ENCODE results near the gene CDON.

Gene CDON

DNA sequence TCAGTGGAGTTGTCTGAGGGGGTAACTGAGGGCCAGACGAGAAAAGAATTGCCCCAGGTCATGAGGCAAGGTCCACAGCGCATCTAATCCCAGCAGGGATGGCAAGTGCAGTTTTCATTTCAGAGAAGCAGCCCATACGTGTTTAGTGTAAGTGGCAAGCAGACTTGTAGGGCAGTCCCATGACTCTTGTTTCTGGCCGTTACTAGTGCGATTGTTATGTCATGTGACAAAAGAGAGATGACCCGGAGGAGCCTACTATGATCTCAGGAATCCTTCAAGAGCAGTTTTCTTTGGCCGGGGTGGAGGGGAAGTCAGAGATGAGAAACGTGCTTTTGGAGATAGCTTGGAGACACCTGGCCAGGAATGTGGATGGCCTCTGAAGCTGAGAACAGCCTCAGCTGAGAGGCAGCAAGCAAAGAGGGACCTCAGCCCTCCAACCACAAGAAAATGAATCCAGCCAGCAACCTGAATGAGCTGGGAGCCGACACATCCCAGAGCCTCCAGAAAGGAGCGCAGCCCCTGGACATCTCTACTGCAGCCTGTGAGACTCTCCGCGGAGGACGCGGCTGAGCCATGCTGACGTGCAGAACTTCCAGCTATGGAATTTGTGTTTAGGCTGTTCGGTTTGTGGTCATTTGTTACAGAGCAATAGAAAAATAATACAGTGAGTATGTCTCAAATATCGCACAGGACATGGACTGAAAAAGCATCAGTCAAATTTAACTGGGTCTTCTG, 44.1 kb upstream of the CDON start:
- Histone ChIP-seq H3K4me2 (ENCODE audit: low read length) (no peak overlapping the region), H3K9me2 (replicated peaks; ENCODE audit: control insufficient read depth, low read length) (no peaks in the 10 kb centered on the region), H3K27ac (ENCODE audit: low read depth, low read length) (no peak overlapping the region), H3K4me3 (ENCODE audit: low read length) (no peak overlapping the region), H3F3A (ENCODE audit: control insufficient read depth, insufficient read depth) (no peaks in the 10 kb centered on the region), H3K36me3 (ENCODE audit: control insufficient read depth, low read length) (no peaks in the 10 kb centered on the region), H3K79me2 (ENCODE audit: control insufficient read depth, low read length) (no peaks in the 10 kb centered on the region), H4K20me1 (ENCODE audit: control insufficient read depth, insufficient read depth, low read depth, low read length) (no peaks in the 10 kb centered on the region), H3K4me1 (ENCODE audit: control insufficient read depth, low read length) (no peaks in the 10 kb centered on the region), H3K27me3 (ENCODE audit: control insufficient read depth, low read length) (no peaks in the 10 kb centered on the region), H3K9me3 (ENCODE audit: control insufficient read depth, insufficient read depth, low read length) (no peaks in the 10 kb centered on the region)
- TF ChIP-seq, protein P1, sequence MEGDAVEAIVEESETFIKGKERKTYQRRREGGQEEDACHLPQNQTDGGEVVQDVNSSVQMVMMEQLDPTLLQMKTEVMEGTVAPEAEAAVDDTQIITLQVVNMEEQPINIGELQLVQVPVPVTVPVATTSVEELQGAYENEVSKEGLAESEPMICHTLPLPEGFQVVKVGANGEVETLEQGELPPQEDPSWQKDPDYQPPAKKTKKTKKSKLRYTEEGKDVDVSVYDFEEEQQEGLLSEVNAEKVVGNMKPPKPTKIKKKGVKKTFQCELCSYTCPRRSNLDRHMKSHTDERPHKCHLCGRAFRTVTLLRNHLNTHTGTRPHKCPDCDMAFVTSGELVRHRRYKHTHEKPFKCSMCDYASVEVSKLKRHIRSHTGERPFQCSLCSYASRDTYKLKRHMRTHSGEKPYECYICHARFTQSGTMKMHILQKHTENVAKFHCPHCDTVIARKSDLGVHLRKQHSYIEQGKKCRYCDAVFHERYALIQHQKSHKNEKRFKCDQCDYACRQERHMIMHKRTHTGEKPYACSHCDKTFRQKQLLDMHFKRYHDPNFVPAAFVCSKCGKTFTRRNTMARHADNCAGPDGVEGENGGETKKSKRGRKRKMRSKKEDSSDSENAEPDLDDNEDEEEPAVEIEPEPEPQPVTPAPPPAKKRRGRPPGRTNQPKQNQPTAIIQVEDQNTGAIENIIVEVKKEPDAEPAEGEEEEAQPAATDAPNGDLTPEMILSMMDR (IDR thresholded peaks at IDR 0.05; ENCODE audit: low read depth, low read length, poor library complexity, severe bottlenecking) = no peak
- no peak for TF ChIP-seq EZH2phosphoT487 (IDR thresholded peaks at IDR 0.05; ENCODE audit: borderline replicate concordance, low read length)

GRCh38 chr11:126105748-126106080, 43.0 kb upstream of the CDON start:
- H3K4me1 ChIP-seq (ENCODE audit: control insufficient read depth, low read length) = no peaks in the 10 kb centered on the region
- no peak for TF ChIP-seq EZH2phosphoT487 (IDR thresholded peaks at IDR 0.05; ENCODE audit: borderline replicate concordance, low read length)
- TF ChIP-seq, protein P1 (IDR thresholded peaks at IDR 0.05; ENCODE audit: low read depth, low read length, poor library complexity, severe bottlenecking) = no peak

DNA sequence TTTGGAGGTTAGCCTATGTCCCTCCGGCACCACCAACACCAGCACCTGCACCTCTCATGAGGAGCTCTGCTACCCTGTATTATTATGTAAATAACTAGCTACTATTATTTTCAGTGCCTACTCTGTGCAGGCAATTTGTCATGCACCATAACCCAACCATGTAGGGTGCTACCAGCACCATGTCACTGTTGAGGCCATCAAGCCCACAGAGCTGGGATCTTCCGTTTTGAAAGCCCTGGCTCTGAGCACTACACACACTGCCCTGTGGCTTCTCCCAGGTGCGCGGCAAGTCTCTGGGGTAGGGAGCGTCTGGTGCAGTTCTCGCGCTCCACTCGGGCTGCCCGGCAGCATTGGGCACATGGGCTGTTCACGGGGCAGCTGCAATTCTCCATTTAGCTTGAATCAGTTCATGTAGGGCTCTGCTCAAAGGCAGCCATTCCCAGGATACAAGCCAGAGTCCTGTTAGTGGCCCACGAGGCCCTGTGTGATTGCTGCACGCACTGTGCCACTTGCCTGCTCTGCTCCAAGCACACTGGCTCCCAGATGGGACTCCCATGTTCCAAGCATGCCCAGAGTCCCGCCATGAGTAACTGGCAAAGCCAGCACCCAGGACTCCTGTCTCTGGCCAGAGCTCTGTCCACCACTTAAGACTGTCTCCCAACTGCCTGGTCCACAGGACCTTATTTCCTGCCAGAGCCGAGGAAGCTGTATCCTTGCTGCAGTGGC, 42.5 kb upstream of the CDON start:
- Histone ChIP-seq H3K9me3 (ENCODE audit: control insufficient read depth, insufficient read depth, low read length) (no peaks in the 10 kb centered on the region), H3K4me3 (ENCODE audit: low read length) (no peak overlapping the region), H3K4me2 (ENCODE audit: low read length) (no peak overlapping the region), H3K27me3 (ENCODE audit: control insufficient read depth, low read length) (no peaks in the 10 kb centered on the region), H3K36me3 (ENCODE audit: control insufficient read depth, low read length) (no peaks in the 10 kb centered on the region), H3F3A (ENCODE audit: control insufficient read depth, insufficient read depth) (no peaks in the 10 kb centered on the region), H3K9me2 (replicated peaks; ENCODE audit: control insufficient read depth, low read length) (no peaks in the 10 kb centered on the region), H3K4me1 (ENCODE audit: control insufficient read depth, low read length) (no peaks in the 10 kb centered on the region), H3K79me2 (ENCODE audit: control insufficient read depth, low read length) (no peaks in the 10 kb centered on the region), H3K27ac (ENCODE audit: low read depth, low read length) (no peak overlapping the region), H4K20me1 (ENCODE audit: control insufficient read depth, insufficient read depth, low read depth, low read length) (no peaks in the 10 kb centered on the region)
- TF ChIP-seq, protein P1 (IDR thresholded peaks at IDR 0.05; ENCODE audit: low read depth, low read length, poor library complexity, severe bottlenecking) = no peak
- no peak for TF ChIP-seq EZH2phosphoT487 (IDR thresholded peaks at IDR 0.05; ENCODE audit: borderline replicate concordance, low read length)

More at GRCh38 chr11:126105748-126106080, 43.0 kb upstream of the CDON start:
- H3K9me3 ChIP-seq (ENCODE audit: control insufficient read depth, insufficient read depth, low read length) = no peaks in the 10 kb centered on the region
- no peaks in the 10 kb centered on the region for H3K79me2 ChIP-seq (ENCODE audit: control insufficient read depth, low read length)
- H3K9me2 ChIP-seq (replicated peaks; ENCODE audit: control insufficient read depth, low read length) = no peaks in the 10 kb centered on the region
- H4K20me1 ChIP-seq (ENCODE audit: control insufficient read depth, insufficient read depth, low read depth, low read length) = no peaks in the 10 kb centered on the region
- no peak overlapping the region for H3K4me2 ChIP-seq (ENCODE audit: low read length)
- no peaks in the 10 kb centered on the region for H3K36me3 ChIP-seq (ENCODE audit: control insufficient read depth, low read length)
- H3K27ac ChIP-seq (ENCODE audit: low read depth, low read length) = no peak overlapping the region
- H3K27me3 ChIP-seq (ENCODE audit: control insufficient read depth, low read length) = no peaks in the 10 kb centered on the region
- no peak overlapping the region for H3K4me3 ChIP-seq (ENCODE audit: low read length)
- no peaks in the 10 kb centered on the region for H3F3A ChIP-seq (ENCODE audit: control insufficient read depth, insufficient read depth)

Measured in DOHH2 (cell line).